ENCODE results near the gene CRLF3. TPM values are rescaled to one million over a fixed set of nuclear protein-coding genes. Genes with fewer than 3 reads are reported as not detected.
"Not testable (repeated sequence)": the region's sequence is repeated elsewhere in the genome, so short reads cannot be mapped to it uniquely, and the experiment has no call there.

CRLF3 gene
- total RNA-seq, 1 donor from 2014 or later: 9.0 TPM

DNA sequence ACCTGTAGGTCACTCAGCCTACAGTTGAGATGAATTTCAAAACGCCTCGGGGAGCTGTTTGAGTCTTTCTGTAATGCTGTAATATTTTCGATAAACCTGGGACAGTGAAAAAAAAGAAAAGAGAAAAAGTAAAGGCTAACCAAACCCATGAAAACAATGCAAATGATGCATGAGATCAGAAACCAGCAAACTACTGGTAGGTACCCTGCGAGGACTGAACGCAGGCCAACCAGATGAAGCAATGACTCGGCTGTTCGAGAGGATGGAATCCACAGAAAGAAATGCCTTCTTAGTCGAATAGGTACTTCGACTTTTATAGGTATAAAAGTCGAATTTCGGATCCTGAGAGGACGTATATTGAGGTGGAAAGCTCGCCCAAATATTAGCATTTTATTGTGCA, 6.8 kb upstream of the CRLF3 start:
- Mint-ChIP-seq H3K4me3 (peak overlapping the region; percentile 99), H3K27ac (peak overlapping the region; percentile 95), H3K9me3 (no peaks in the 10 kb centered on the region), H3K4me1 (ENCODE audit: unreplicated experiment) (peaks cover 26% of the 10 kb centered on the region), H3K36me3 (peaks cover 4% of the 10 kb centered on the region), H3K27me3 (no peaks in the 10 kb centered on the region)
- TF ChIP-seq, protein P1, sequence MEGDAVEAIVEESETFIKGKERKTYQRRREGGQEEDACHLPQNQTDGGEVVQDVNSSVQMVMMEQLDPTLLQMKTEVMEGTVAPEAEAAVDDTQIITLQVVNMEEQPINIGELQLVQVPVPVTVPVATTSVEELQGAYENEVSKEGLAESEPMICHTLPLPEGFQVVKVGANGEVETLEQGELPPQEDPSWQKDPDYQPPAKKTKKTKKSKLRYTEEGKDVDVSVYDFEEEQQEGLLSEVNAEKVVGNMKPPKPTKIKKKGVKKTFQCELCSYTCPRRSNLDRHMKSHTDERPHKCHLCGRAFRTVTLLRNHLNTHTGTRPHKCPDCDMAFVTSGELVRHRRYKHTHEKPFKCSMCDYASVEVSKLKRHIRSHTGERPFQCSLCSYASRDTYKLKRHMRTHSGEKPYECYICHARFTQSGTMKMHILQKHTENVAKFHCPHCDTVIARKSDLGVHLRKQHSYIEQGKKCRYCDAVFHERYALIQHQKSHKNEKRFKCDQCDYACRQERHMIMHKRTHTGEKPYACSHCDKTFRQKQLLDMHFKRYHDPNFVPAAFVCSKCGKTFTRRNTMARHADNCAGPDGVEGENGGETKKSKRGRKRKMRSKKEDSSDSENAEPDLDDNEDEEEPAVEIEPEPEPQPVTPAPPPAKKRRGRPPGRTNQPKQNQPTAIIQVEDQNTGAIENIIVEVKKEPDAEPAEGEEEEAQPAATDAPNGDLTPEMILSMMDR (conservative IDR thresholded peaks at IDR 0.05): no peak
- DNase-seq (ENCODE audit: extremely low spot score, unreplicated experiment): no peak

- Mint-ChIP-seq H3K4me3 (peak overlapping the region; percentile 67), H3K36me3 (no peaks in the 10 kb centered on the region), H3K9me3 (no peaks in the 10 kb centered on the region), H3K27me3 (no peaks in the 10 kb centered on the region), H3K27ac (no peak overlapping the region), H3K4me1 (ENCODE audit: unreplicated experiment) (peaks cover 26% of the 10 kb centered on the region)
- no peak for DNase-seq (ENCODE audit: extremely low spot score, unreplicated experiment)
- TF ChIP-seq, protein P1 (conservative IDR thresholded peaks at IDR 0.05): no peak
These were observed 4.5 kb upstream of the CRLF3 start for GRCh38 chr17:30829022-30829421.

DNA sequence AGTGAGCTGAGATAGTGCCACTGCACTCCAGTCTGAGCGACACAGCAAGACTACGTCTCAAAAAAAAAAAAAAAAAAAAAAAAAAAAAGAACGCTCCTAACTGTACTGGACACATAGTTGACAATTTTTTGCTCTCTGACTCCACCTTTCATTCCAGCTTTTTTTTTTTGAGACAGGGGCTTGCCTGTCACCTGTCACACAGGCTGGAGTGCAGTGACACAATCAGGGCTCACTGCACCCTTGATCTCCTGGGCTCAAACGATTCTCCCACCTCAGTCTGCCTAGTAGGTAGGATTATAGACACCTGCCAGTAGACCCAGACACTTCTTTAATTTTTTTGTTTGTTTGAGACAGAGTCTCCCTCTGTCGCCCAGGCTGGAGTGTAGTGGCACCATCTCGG, 2.6 kb upstream of the CRLF3 start:
- Mint-ChIP-seq H3K36me3 (no peaks in the 10 kb centered on the region), H3K27ac (no peak overlapping the region), H3K4me3 (peak overlapping the region; percentile 62), H3K27me3 (no peaks in the 10 kb centered on the region), H3K9me3 (no peaks in the 10 kb centered on the region), H3K4me1 (ENCODE audit: unreplicated experiment) (peaks cover 17% of the 10 kb centered on the region)
- TF ChIP-seq, protein P1 (conservative IDR thresholded peaks at IDR 0.05): no peak
- DNase-seq (ENCODE audit: extremely low spot score, unreplicated experiment): no peak

- Mint-ChIP-seq H3K4me3 (peak overlapping the region; percentile 96), H3K36me3 (no peaks in the 10 kb centered on the region), H3K27ac (peak overlapping the region; percentile 74), H3K27me3 (no peaks in the 10 kb centered on the region), H3K4me1 (ENCODE audit: unreplicated experiment) (peaks cover 9% of the 10 kb centered on the region), H3K9me3 (no peaks in the 10 kb centered on the region)
- TF ChIP-seq, protein P1 (conservative IDR thresholded peaks at IDR 0.05): no peak
- DNase-seq (ENCODE audit: extremely low spot score, unreplicated experiment): no peak
These were observed 513 bp downstream of the CRLF3 start for GRCh38 chr17:30824002-30824355.

GRCh38 chr17:30823421-30823820, 1.1 kb downstream of the CRLF3 start:
- Mint-ChIP-seq H3K9me3 (no peaks in the 10 kb centered on the region), H3K4me3 (peak overlapping the region; percentile 96), H3K27me3 (no peaks in the 10 kb centered on the region), H3K27ac (peak overlapping the region; percentile 74), H3K4me1 (ENCODE audit: unreplicated experiment) (peaks cover 9% of the 10 kb centered on the region), H3K36me3 (no peaks in the 10 kb centered on the region)
- TF ChIP-seq, protein P1 (conservative IDR thresholded peaks at IDR 0.05): no peak
- DNase-seq (ENCODE audit: extremely low spot score, unreplicated experiment): no peak

GRCh38 chr17:30822919-30823318, 1.6 kb downstream of the CRLF3 start:
- peak; percentile 45 for DNase-seq (ENCODE audit: extremely low spot score, unreplicated experiment)
- not testable (repeated sequence) for H3K27me3 Mint-ChIP-seq; H3K9me3 Mint-ChIP-seq; H3K36me3 Mint-ChIP-seq; H3K4me3 Mint-ChIP-seq; H3K27ac Mint-ChIP-seq; H3K4me1 Mint-ChIP-seq (ENCODE audit: unreplicated experiment)

Measured in type B pancreatic cell (in vitro differentiated cells).